NCI-H82 treated with DMSO at 0.1 percent for 48 hours (cell line): ENCODE data around the gene SLC5A11.

Experiments used
- DNase-seq: peaks from one replicate; lab custom pipeline; 2025; ENCODE audit not compliant: unreplicated experiment; lab: John Stamatoyannopoulos, UW

The SLC5A11 gene

GRCh38 chr16:24917236-24917635 lies 71.5 kb downstream of the SLC5A11 start:
- no peak for DNase-seq

- DNase-seq: no peak
Observed at GRCh38 chr16:24917891-24918290, 72.1 kb downstream of the SLC5A11 start.

GRCh38 chr16:24918641-24919040 lies 72.9 kb downstream of the SLC5A11 start:
- DNase-seq: no peak

DNA sequence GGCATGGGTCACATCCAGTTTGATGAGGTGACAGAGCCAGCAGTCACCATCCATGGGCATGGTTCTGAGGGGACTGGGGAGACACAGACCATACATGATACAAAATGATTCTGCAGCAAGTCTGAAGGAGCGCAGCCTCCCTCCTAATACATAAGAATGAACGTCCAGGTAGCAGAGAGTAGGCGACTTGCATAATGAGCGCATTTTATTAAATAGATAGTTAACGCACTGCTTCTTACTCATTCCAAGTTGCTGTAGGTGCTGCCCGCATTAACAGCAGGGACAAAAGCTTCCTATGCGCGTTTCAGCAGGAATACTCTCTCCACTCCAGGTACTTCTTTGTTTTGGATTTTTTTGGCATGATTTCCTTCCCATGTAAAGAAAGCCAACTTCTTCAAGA lies 73.8 kb downstream of the SLC5A11 start:
- no peak for DNase-seq

DNA sequence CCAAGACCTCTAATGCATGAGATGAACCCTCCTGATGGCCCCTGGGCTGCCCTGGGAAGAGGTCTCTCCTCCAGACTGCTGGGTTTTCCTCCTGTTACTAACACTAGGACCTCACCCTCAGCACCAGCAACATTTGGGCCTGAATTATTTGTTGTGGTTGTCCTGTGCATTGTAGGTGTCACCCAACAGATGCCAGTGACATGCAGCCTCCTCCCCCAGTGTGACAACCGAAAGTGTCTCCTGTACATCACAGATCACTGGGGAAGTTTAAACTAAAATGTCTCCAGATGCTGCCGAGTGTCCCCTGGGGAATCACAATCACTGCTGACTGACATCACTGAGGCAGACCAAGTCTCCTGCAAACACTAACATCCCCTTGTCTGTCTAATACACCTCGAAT lies 74.8 kb downstream of the SLC5A11 start:
- no peak for DNase-seq

GRCh38 chr16:24921229-24921628 lies 75.5 kb downstream of the SLC5A11 start:
- DNase-seq: no peak

GRCh38 chr16:24925163-24925562 lies 79.4 kb downstream of the SLC5A11 start:
- DNase-seq: no peak

DNA sequence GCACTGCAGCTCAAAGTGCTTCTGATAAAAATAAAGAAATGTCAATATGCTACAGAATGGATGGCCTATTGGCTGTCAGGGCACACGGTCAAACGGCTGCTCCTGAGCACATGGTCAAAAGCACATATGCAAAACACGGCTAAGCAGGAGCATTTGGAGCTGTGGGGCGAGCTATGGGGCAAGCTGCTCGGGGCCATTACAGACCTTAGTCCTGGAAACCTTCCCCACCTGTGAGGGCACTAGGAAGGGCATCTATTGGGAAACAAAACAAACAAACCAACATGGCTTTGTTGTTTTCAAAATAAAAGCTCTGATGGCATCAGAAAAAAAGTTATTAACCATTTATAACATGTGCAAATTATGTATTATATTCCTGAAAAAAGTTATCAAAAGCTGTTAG lies 83.6 kb downstream of the SLC5A11 start:
- DNase-seq: peak; percentile 76

DNA sequence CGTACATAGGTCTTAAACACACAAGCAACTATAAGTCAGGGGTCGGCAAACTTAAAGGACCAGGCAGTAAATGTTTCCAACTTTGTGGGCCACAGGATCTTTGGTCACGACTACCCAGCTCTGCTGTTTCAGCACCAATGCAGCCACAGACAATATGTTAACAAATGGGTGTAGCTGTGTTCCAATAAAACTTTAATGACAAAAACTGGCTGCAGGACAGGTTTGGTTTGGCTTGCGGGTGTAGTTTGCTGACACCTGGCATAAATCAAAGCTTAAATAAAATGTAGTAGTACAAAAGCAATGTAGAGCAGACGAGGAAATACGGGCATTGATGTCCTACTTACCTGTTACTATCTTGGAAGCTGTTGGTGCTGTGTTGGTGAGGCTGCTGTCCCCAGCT lies 84.7 kb downstream of the SLC5A11 start:
- DNase-seq: no peak

- no peak for DNase-seq
Observed at GRCh38 chr16:24931091-24931490, 85.3 kb downstream of the SLC5A11 start.

DNA sequence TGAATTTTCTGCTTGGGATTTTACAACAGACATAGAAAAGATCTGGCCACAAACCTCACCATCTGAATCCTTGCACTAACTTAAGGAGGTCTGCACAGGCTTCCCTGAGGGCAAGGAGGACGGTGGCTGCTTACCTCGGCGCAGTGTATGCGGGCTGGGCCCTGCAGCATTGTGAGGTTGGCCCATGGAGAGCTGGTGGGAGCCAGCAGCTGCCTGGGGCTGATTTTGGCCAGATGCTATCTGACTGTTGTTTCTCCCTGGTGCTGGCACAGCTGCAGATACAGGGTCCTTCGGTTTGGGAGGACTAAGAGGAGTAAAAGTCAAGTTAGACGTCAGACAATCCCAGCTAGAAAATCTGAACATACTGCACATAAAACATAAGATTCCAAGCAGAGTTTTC lies 89.6 kb downstream of the SLC5A11 start:
- no peak for DNase-seq

DNA sequence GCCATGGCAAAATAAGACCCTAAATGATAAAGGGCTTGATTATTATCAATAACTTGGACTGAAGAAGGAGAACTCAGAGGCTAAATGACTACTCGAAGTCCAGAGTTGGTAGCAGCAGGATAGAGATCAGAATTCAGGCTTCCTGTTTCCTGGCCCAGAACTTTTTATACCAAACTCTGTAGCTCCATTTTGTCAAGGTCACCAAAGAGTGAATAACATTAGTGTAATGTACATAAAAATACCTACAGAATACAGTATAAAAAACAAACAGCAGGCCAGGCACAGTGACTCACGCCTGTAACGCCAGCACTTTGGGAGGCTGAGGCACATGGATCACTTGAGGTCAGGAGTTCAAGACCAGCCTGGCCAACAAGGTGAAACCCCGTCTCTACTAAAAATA lies 90.4 kb downstream of the SLC5A11 start:
- no peak for DNase-seq

DNA sequence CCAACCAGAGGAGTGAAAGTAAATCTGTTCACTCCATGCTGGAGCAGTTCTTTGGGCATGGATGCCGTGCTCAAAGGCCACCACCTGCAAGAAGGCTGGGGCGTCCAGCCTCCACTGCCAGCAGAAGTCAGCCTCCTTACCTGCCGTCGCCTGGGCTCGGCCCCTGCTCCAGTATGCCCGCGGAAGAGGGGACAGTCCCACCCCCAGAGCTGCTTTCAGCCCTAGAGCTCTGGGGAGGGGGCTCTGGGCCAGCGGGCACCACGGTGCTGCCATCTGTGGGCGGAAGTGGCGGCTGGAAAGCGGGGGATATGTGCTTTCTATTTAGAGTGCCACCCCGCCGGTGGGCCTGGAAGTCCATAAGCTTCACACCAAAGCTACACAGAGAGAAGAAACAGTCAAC lies 93.5 kb downstream of the SLC5A11 start:
- DNase-seq: no peak

DNA sequence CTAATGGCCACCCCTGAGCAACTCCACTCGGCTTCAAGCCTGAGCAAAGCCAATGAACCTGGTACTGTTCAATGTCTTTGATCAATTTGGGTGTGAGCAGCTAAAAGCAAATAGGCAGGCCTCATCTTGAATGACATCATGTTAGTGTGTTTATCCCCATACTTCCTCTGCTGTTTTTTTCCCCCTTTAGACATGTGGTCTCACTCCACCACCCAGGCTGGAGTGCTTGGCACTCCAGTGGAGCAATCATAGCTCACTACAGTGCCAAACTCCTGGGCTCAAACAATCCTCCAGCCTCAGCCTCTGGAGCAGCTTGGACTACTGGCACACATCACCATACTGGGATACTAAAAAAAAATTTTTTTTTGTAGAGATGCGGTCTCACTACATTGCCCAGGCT lies 94.0 kb downstream of the SLC5A11 start:
- no peak for DNase-seq

- DNase-seq: no peak
Observed at GRCh38 chr16:24943471-24943870, 97.7 kb downstream of the SLC5A11 start.

- no peak for DNase-seq
Observed at GRCh38 chr16:24944206-24944605, 98.4 kb downstream of the SLC5A11 start.

DNA sequence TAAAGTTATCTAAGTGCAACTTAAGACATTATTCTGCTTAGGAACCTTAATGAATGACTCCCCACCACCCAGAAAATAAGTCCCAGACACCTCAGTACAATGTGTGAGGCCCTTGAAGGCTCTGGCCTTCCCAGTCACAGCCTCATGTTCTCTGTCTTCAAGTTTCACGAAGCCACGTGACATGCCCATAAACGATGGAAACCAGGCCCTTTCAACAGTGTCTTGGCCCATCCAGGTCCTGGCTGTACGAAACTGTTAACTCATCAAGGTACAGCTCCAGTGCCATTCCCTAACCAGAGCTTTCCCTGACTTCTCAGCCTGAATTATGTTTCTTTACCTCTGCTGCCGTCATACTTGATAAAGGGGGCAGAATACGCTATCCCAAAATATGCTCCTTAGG lies 100.4 kb downstream of the SLC5A11 start:
- no peak for DNase-seq

DNA sequence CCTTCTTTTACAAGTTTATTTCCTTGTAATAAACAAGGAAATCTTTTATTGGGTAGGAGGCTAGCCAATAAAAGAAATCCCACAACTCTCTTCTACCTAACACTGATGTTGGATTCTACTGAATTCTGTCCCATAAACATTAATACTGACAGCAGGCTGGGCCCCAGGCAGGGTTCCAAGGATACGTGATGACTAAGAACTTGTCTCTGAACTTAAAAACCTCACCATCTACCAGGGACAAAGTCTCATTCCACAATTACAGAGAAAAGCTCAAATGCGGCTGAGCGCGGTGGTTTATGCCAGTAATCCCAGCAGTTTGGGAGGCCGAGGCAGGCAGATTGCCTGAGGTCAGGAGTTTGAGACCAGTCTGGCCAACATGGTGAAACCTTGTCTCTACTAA lies 104.5 kb downstream of the SLC5A11 start:
- DNase-seq: no peak

- no peak for DNase-seq
Observed at GRCh38 chr16:24953306-24953705, 107.5 kb downstream of the SLC5A11 start.

DNA sequence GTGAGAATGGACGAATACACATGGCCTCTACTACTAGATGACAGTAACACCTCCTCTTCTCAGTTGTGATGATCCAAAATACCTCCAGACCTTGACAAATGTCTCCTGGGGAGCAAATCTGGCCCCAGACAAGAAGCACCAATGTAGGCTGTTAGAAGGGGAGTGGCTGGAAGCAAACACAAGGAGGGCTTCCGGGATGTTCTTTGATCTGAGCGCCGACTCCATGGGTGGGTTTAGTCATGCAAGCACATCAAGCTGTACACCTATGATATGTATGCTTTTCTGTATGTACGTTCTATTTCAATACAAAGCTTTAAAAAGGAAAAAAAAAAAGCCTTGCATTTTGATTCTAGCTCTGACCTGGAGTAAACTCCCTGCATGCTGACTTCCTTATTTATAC lies 108.0 kb downstream of the SLC5A11 start:
- DNase-seq: no peak

GRCh38 chr16:24954137-24954536 lies 108.4 kb downstream of the SLC5A11 start:
- DNase-seq: no peak

GRCh38 chr16:24955975-24956731 lies 110.4 kb downstream of the SLC5A11 start:
- no peak for DNase-seq

DNA sequence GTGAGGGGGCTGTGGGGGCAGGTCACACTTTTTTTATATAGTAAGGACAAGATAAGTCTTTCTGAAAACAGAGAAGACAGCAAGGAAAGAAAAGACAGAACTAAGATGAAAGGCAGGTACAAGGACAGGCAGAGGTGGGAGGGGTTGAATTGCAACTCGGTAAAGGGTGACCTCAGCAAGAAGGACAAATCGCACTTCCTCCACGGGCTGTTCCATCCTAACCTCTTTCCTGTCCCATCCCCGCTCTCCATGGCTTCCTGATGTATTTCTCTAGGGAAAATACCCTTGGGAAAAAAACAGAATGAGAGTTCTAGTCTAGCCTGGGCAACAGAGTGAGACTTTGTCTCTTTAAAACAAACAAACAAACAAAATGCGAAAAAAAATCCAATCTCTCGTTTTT lies 112.1 kb downstream of the SLC5A11 start:
- DNase-seq: no peak
